KMS-11 (cell line): ENCODE measurements around the gene TENM4.

Source experiments
- H2AFZ ChIP-seq: fragments of 200-600 bp; sonication (generic); 2 replicates; pipeline ENCODE4 v1.6.1; 2016; ENCODE audit warnings: antibody characterized with exemption, mixed run types, low read depth
- H3K27ac ChIP-seq: fragments of 200-600 bp; sonication (generic); 2 replicates; pipeline ENCODE4 v1.6.1; 2016; ENCODE audit warnings: mild to moderate bottlenecking, mixed run types
- H3K27me3 ChIP-seq: fragments of 200-600 bp; sonication (generic); 2 replicates; pipeline ENCODE4 v1.6.1; 2017; ENCODE audit warnings: mild to moderate bottlenecking, low read depth, mixed run types, moderate library complexity; ENCODE audit not compliant: insufficient read depth
- H3K36me3 ChIP-seq: fragments of 200-600 bp; sonication (generic); 2 replicates; pipeline ENCODE4 v1.6.1; 2017; ENCODE audit warnings: mild to moderate bottlenecking, mixed run types; ENCODE audit not compliant: insufficient read depth
- H3K4me1 ChIP-seq: fragments of 200-600 bp; sonication (generic); 2 replicates; pipeline ENCODE4 v1.6.1; 2016; ENCODE audit warnings: mild to moderate bottlenecking, low read depth, mixed run types; ENCODE audit not compliant: poor library complexity, severe bottlenecking
- H3K4me2 ChIP-seq: fragments of 200-600 bp; sonication (generic); 2 replicates; pipeline ENCODE4 v1.7.0; 2016; ENCODE audit warnings: mild to moderate bottlenecking, mixed run types
- H3K4me3 ChIP-seq: fragments of 200-600 bp; sonication (generic); IDR thresholded peaks from 2 replicates; pipeline ENCODE4 v1.6.1; 2017; ENCODE audit warnings: low read depth, low read length, mixed read lengths; ENCODE audit not compliant: insufficient read depth
- H3K79me2 ChIP-seq: fragments of 200-600 bp; sonication (generic); 2 replicates; pipeline ENCODE4 v1.6.1; 2016; ENCODE audit warnings: low read depth, mixed run types; ENCODE audit not compliant: insufficient read depth
- H3K9ac ChIP-seq: fragments of 200-600 bp; sonication (generic); 2 replicates; pipeline ENCODE4 v1.6.1; 2016; ENCODE audit warnings: mild to moderate bottlenecking, mixed run types
- H4K20me1 ChIP-seq: fragments of 200-600 bp; sonication (generic); 2 replicates; pipeline ENCODE4 v1.6.1; 2016; ENCODE audit warnings: mild to moderate bottlenecking, mixed run types; ENCODE audit not compliant: insufficient read depth
- TF ChIP-seq, protein P1 (sequence below): fragments of 200-600 bp; sonication (generic); conservative IDR thresholded peaks from 2 replicates; pipeline ENCODE4 v1.6.1; 2017; ENCODE audit warnings: low read depth, mild to moderate bottlenecking, antibody characterized with exemption, low read length, moderate library complexity, mixed read lengths

The TENM4 gene

DNA sequence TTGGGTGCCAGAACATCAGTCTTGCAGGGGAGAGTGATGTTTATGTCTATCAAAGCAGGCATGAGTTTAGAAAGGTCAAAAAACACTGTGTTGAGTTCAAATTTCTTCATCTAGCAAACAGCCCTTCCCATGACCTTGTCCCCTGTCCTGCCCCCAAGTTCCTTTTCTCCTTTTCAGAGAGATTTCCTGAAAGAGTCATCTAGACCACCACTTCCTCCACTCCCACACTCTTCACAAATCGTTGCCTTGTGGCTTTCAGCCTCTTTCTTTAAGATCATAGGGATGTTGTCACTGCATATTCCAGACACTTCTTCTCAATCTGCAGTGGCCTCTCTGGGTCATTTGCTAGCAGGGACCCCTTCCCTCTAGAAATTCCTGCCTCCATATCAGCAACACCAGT is 290.5 kb downstream of the TENM4 start:
- H3K9ac ChIP-seq: no peak overlapping the region
- no peaks in the 10 kb centered on the region for H4K20me1 ChIP-seq
- H3K27me3 ChIP-seq: no peaks in the 10 kb centered on the region
- TF ChIP-seq, protein P1, sequence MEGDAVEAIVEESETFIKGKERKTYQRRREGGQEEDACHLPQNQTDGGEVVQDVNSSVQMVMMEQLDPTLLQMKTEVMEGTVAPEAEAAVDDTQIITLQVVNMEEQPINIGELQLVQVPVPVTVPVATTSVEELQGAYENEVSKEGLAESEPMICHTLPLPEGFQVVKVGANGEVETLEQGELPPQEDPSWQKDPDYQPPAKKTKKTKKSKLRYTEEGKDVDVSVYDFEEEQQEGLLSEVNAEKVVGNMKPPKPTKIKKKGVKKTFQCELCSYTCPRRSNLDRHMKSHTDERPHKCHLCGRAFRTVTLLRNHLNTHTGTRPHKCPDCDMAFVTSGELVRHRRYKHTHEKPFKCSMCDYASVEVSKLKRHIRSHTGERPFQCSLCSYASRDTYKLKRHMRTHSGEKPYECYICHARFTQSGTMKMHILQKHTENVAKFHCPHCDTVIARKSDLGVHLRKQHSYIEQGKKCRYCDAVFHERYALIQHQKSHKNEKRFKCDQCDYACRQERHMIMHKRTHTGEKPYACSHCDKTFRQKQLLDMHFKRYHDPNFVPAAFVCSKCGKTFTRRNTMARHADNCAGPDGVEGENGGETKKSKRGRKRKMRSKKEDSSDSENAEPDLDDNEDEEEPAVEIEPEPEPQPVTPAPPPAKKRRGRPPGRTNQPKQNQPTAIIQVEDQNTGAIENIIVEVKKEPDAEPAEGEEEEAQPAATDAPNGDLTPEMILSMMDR: no peak
- H3K4me2 ChIP-seq: no peak overlapping the region
- H3K4me1 ChIP-seq: no peaks in the 10 kb centered on the region
- H3K27ac ChIP-seq: no peak overlapping the region
- no peak overlapping the region for H2AFZ ChIP-seq
- no peaks in the 10 kb centered on the region for H3K79me2 ChIP-seq
- no peak overlapping the region for H3K4me3 ChIP-seq
- H3K36me3 ChIP-seq: no peaks in the 10 kb centered on the region

GRCh38 chr11:79147731-79148130 is 293.1 kb downstream of the TENM4 start:
- H3K27me3 ChIP-seq: no peaks in the 10 kb centered on the region
- H3K27ac ChIP-seq: no peak overlapping the region
- H4K20me1 ChIP-seq: no peaks in the 10 kb centered on the region
- H3K4me2 ChIP-seq: no peak overlapping the region
- H2AFZ ChIP-seq: no peak overlapping the region
- TF ChIP-seq, protein P1: no peak
- H3K4me3 ChIP-seq: no peak overlapping the region
- no peak overlapping the region for H3K9ac ChIP-seq
- no peaks in the 10 kb centered on the region for H3K79me2 ChIP-seq
- no peaks in the 10 kb centered on the region for H3K4me1 ChIP-seq
- no peaks in the 10 kb centered on the region for H3K36me3 ChIP-seq

DNA sequence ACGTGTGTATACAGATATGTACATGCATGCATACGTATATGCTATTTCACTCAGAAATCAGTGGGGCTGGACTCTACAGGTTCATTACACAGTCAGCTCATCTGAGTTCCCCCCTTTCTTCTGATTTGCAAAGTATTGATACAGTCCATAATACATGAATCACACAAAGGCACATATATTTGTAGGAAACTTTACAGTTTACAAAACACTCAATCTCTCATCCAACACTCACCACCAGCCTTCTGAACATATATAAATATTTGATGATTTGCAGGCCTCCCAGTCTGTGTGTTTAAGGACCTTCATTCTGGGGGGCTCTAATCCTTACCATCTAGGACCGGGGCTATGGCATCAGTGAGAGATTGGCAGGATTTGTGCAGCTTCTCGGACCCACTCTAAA is 293.8 kb downstream of the TENM4 start:
- Histone ChIP-seq H3K79me2 (no peaks in the 10 kb centered on the region), H3K36me3 (no peaks in the 10 kb centered on the region), H3K9ac (no peak overlapping the region), H3K4me1 (no peaks in the 10 kb centered on the region), H3K27ac (no peak overlapping the region), H3K4me2 (no peak overlapping the region), H4K20me1 (no peaks in the 10 kb centered on the region), H3K4me3 (no peak overlapping the region), H2AFZ (no peak overlapping the region), H3K27me3 (no peaks in the 10 kb centered on the region)
- TF ChIP-seq, protein P1: no peak

GRCh38 chr11:79139900-79140299 is 300.9 kb downstream of the TENM4 start:
- Histone ChIP-seq H3K79me2 (no peaks in the 10 kb centered on the region), H3K4me1 (no peaks in the 10 kb centered on the region), H3K4me2 (no peak overlapping the region), H3K27me3 (no peaks in the 10 kb centered on the region), H2AFZ (no peak overlapping the region), H3K27ac (no peak overlapping the region), H4K20me1 (no peaks in the 10 kb centered on the region), H3K36me3 (no peaks in the 10 kb centered on the region), H3K9ac (no peak overlapping the region), H3K4me3 (no peak overlapping the region)
- TF ChIP-seq, protein P1: no peak

- H3K27ac ChIP-seq: no peak overlapping the region
- H3K4me3 ChIP-seq: no peak overlapping the region
- no peak overlapping the region for H3K4me2 ChIP-seq
- H4K20me1 ChIP-seq: no peaks in the 10 kb centered on the region
- no peaks in the 10 kb centered on the region for H3K36me3 ChIP-seq
- no peak overlapping the region for H2AFZ ChIP-seq
- TF ChIP-seq, protein P1: no peak
- no peaks in the 10 kb centered on the region for H3K4me1 ChIP-seq
- no peaks in the 10 kb centered on the region for H3K27me3 ChIP-seq
- no peak overlapping the region for H3K9ac ChIP-seq
- H3K79me2 ChIP-seq: no peaks in the 10 kb centered on the region
Measured at GRCh38 chr11:79129702-79130101, 311.1 kb downstream of the TENM4 start.
